Testis (tissue), 2 donors: Measurements from ENCODE around the gene ZNF184.

ENCODE experiments used
- POLR2A ChIP-seq: fragments of 450-650 bp; IDR thresholded peaks from one replicate; pipeline ENCODE4 v1.6.1; 2017; ENCODE audit warnings: antibody characterized with exemption, mild to moderate bottlenecking, moderate library complexity
- TF ChIP-seq, protein P1 (sequence below), 3 experiments: fragments of 450-650 bp in 2 of 3; fragments of 200-600 bp in 1 of 3; sonication (generic) in 1 of 3; IDR thresholded peaks; one replicate each; pipeline ENCODE4 v1.5.1; 2016 to 2019; ENCODE audit warnings: antibody characterized with exemption in 3 of 3, mild to moderate bottlenecking in 2 of 3, moderate library complexity in 1 of 3

DNA sequence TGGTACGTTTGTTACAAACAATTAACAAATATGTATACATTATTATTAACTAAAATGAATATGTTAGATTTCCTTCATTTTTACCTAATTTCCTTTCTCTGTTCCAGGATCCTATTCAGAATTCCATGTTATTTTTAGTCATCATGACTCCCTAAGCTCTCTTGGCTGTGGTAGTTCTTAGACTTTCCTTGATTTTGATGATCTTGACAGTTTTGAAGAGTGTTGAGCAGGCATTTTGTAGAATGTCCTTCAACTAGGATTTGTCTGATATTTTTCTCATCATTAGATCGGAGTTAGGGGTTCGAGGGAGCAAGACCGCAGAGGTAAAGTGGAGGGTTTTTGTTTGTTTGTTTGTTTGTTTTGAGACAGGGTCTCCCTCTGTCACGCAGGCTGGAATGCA is 44.3 kb upstream of the ZNF184 start:
- TF ChIP-seq, protein P1, sequence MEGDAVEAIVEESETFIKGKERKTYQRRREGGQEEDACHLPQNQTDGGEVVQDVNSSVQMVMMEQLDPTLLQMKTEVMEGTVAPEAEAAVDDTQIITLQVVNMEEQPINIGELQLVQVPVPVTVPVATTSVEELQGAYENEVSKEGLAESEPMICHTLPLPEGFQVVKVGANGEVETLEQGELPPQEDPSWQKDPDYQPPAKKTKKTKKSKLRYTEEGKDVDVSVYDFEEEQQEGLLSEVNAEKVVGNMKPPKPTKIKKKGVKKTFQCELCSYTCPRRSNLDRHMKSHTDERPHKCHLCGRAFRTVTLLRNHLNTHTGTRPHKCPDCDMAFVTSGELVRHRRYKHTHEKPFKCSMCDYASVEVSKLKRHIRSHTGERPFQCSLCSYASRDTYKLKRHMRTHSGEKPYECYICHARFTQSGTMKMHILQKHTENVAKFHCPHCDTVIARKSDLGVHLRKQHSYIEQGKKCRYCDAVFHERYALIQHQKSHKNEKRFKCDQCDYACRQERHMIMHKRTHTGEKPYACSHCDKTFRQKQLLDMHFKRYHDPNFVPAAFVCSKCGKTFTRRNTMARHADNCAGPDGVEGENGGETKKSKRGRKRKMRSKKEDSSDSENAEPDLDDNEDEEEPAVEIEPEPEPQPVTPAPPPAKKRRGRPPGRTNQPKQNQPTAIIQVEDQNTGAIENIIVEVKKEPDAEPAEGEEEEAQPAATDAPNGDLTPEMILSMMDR (IDR thresholded peaks at IDR 0.05): no peak
- TF ChIP-seq POLR2A: no peak
